DND-41 (cell line): ENCODE data around the gene MACF1.

Experiments
- ATAC-seq: fragments of 200-7000 bp; cut with Tn5 transposase; 3 replicates; pipeline ENCODE4 v1.9.1; 2021; ENCODE audit warnings: low read depth; ENCODE audit not compliant: insufficient read depth
- DNase-seq: peaks from one replicate; pipeline ENCODE4 v3.0.0-alpha.2; 2020
- H2AFZ ChIP-seq: 2 replicates; pipeline ENCODE4 v1.6.0; 2012; ENCODE audit warnings: low read depth, low read length
- H3K27ac ChIP-seq: 2 replicates; pipeline ENCODE4 v1.5.1; 2012; ENCODE audit warnings: low read length, inconsistent platforms
- H3K27me3 ChIP-seq: fragments of 200-600 bp; sonication (generic); 2 replicates; pipeline ENCODE4 v1.6.0; 2012; ENCODE audit warnings: low read length, mild to moderate bottlenecking, inconsistent platforms; ENCODE audit not compliant: insufficient read depth, poor library complexity
- H3K36me3 ChIP-seq: 2 replicates; pipeline ENCODE4 v1.5.1; 2012; ENCODE audit warnings: low read length, inconsistent platforms; ENCODE audit not compliant: insufficient read depth
- H3K4me1 ChIP-seq: 2 replicates; pipeline ENCODE4 v1.5.1; 2012; ENCODE audit warnings: mild to moderate bottlenecking, low read length; ENCODE audit not compliant: insufficient read depth
- H3K4me2 ChIP-seq: 2 replicates; pipeline ENCODE4 v1.6.0; 2012; ENCODE audit warnings: mild to moderate bottlenecking, moderate library complexity, low read length, inconsistent platforms; ENCODE audit not compliant: insufficient read depth
- H3K4me3 ChIP-seq, 2 experiments: fragments of 200-600 bp in 1 of 2; shearing (Covaris generic) in 1 of 2; 2 replicates each; pipeline ENCODE4 v1.5.1; 2012 to 2016; ENCODE audit warnings: inconsistent platforms in 2 of 2, low read length in 2 of 2, mild to moderate bottlenecking in 2 of 2, low read depth in 1 of 2, moderate library complexity in 1 of 2
- H3K79me2 ChIP-seq: 2 replicates; pipeline ENCODE4 v1.6.0; 2012; ENCODE audit warnings: low read length, inconsistent platforms; ENCODE audit not compliant: insufficient read depth
- H3K9ac ChIP-seq: 2 replicates; pipeline ENCODE4 v1.6.0; 2012; ENCODE audit warnings: low read depth, mild to moderate bottlenecking, inconsistent platforms, low read length, moderate library complexity
- H3K9me3 ChIP-seq: 2 replicates; pipeline ENCODE4 v1.5.1; 2012; ENCODE audit warnings: low read length, moderate library complexity, mild to moderate bottlenecking, inconsistent platforms; ENCODE audit not compliant: insufficient read depth, severe bottlenecking
- H4K20me1 ChIP-seq: 2 replicates; pipeline ENCODE4 v1.6.0; 2012; ENCODE audit warnings: low read length; ENCODE audit not compliant: insufficient read depth
- CTCF ChIP-seq: IDR thresholded peaks from 2 replicates; pipeline ENCODE4 v1.5.1; 2012; ENCODE audit warnings: borderline replicate concordance, low read length, moderate library complexity, mild to moderate bottlenecking; ENCODE audit not compliant: poor library complexity, severe bottlenecking; ENCODE audit errors: extremely low read depth
- EZH2 ChIP-seq: IDR thresholded peaks from 3 replicates; pipeline ENCODE4 v1.6.1; 2012; ENCODE audit warnings: borderline replicate concordance, low read depth, mild to moderate bottlenecking, moderate library complexity, low read length, inconsistent platforms; ENCODE audit not compliant: severe bottlenecking

MACF1 gene

GRCh38 chr1:39182804-39183203 is 21.7 kb upstream of the MACF1 start:
- no peak for TF ChIP-seq EZH2
- TF ChIP-seq CTCF = no peak
- DNase-seq (no peak), ATAC-seq (no peak)
- Histone ChIP-seq H4K20me1 (peaks cover 7% of the 10 kb centered on the region; the same call in 1 of the 2 replicates), H3K27me3 (no peaks in the 10 kb centered on the region), H3K4me1 (peaks cover 28% of the 10 kb centered on the region), H3K9ac (no peak overlapping the region), H3K79me2 (no peaks in the 10 kb centered on the region; the same call in 1 of the 2 replicates), H2AFZ (no peak overlapping the region), H3K4me2 (no peak overlapping the region), H3K4me3 (no peak overlapping the region), H3K27ac (no peak overlapping the region; the same call in 1 of the 2 replicates), H3K36me3 (no peaks in the 10 kb centered on the region), H3K9me3 (no peaks in the 10 kb centered on the region)

- Histone ChIP-seq H3K9me3 (no peaks in the 10 kb centered on the region), H2AFZ (no peak overlapping the region), H3K27ac (peak overlapping the region; percentile 81), H3K9ac (peak overlapping the region; percentile 22; the same call in 1 of the 2 replicates), H3K79me2 (no peaks in the 10 kb centered on the region; the same call in 1 of the 2 replicates), H3K4me1 (peaks cover 28% of the 10 kb centered on the region), H3K36me3 (no peaks in the 10 kb centered on the region), H3K4me3 (no peak overlapping the region; a peak in 1 of 4 replicates), H3K4me2 (peak overlapping the region; percentile 37), H4K20me1 (peaks cover 7% of the 10 kb centered on the region; the same call in 1 of the 2 replicates), H3K27me3 (no peaks in the 10 kb centered on the region)
- DNase-seq = peak; percentile 91
- ATAC-seq = peak; percentile 98
- TF ChIP-seq EZH2 (no peak), CTCF (peak; percentile 92)
Measured at GRCh38 chr1:39183503-39184353, 20.8 kb upstream of the MACF1 start.

- H2AFZ ChIP-seq = no peak overlapping the region
- no peak overlapping the region; a peak in 1 of 4 replicates for H3K4me3 ChIP-seq
- peaks cover 7% of the 10 kb centered on the region; the same call in 1 of the 2 replicates for H4K20me1 ChIP-seq
- H3K27me3 ChIP-seq = no peaks in the 10 kb centered on the region
- ATAC-seq = no peak
- no peaks in the 10 kb centered on the region for H3K9me3 ChIP-seq
- H3K9ac ChIP-seq = peak overlapping the region; percentile 8; the same call in 1 of the 2 replicates
- DNase-seq = no peak
- peak overlapping the region; percentile 37 for H3K4me2 ChIP-seq
- H3K27ac ChIP-seq = peak overlapping the region; percentile 81
- peaks cover 31% of the 10 kb centered on the region for H3K4me1 ChIP-seq
- no peaks in the 10 kb centered on the region; the same call in 1 of the 2 replicates for H3K79me2 ChIP-seq
- H3K36me3 ChIP-seq = no peaks in the 10 kb centered on the region
- no peak for TF ChIP-seq CTCF
- TF ChIP-seq EZH2 = no peak
Measured at GRCh38 chr1:39184354-39184818, 20.1 kb upstream of the MACF1 start.
